Spleen (tissue), 7 donors: ENCODE measurements around the gene GDPD5.

ENCODE experiments used
- POLR2A ChIP-seq, 3 donors: fragments of 450-650 bp; IDR thresholded peaks; one replicate each; pipeline ENCODE4 v1.5.1; 2017; ENCODE audit warnings: antibody characterized with exemption in 3 of 3, mild to moderate bottlenecking in 1 of 3
- TF ChIP-seq, protein P1 (sequence below), 11 experiments: fragments of 200-600 bp in 7 of 11; fragments of 450-650 bp in 4 of 11; sonication (generic) in 4 of 11; IDR thresholded peaks in 8 of 11; conservative IDR thresholded peaks in 3 of 11; 1 replicate in 7 of 11; 2 replicates in 4 of 11; pipeline versions ENCODE4 v1.4.0 to v1.8.0; 2016 to 2021; ENCODE audit warnings: antibody characterized with exemption in 11 of 11, inconsistent platforms in 4 of 11, mild to moderate bottlenecking in 1 of 11
- donor health status: DM: no; HTN: no; CAD: no; lungs with moderate emphysema.
- donor health status: DM: no; HTN: no; CAD: no.
- donor health status: DM: no; HTN: no; CAD: no.

DNA sequence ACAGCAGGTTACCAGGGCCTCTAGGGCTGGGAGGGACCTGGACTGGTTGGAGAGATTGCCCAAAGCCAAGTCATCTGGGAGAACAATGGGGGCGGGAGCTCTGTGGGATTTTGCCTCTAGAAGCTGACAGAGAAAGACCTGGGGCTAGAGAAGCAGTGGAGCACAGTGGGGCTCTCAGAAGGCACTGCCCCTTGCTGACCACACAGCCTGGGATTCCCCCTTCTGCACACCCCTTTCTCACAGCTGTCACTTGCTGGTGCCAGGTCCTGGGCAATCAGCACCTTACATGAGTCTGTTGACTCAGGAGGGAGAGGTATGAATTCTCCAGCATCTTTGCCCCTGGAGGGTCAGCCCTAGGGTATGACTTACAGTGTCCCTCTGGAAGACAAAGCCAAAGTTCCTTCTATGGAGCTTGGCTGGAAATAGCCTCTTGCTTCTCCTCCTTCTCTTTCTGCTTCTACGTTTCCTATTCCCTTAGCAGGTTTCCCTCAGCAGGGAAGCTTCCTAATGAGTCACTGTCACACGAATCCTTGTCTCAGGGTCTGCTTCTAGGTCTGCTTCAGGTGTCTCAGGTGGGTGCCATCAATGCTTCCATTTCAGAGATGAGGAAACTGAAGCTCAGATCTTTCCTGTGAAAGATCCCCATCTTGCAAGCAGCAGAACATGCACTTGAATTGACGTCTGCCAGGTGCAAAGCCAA lies 27.0 kb downstream of the GDPD5 start:
- TF ChIP-seq, protein P1, sequence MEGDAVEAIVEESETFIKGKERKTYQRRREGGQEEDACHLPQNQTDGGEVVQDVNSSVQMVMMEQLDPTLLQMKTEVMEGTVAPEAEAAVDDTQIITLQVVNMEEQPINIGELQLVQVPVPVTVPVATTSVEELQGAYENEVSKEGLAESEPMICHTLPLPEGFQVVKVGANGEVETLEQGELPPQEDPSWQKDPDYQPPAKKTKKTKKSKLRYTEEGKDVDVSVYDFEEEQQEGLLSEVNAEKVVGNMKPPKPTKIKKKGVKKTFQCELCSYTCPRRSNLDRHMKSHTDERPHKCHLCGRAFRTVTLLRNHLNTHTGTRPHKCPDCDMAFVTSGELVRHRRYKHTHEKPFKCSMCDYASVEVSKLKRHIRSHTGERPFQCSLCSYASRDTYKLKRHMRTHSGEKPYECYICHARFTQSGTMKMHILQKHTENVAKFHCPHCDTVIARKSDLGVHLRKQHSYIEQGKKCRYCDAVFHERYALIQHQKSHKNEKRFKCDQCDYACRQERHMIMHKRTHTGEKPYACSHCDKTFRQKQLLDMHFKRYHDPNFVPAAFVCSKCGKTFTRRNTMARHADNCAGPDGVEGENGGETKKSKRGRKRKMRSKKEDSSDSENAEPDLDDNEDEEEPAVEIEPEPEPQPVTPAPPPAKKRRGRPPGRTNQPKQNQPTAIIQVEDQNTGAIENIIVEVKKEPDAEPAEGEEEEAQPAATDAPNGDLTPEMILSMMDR (IDR thresholded peaks at IDR 0.05 in 8 of 11, conservative IDR thresholded peaks at IDR 0.05 in 3 of 11): no peak
- no peak for TF ChIP-seq POLR2A (IDR thresholded peaks at IDR 0.05)
